HEK293T (cell line): ENCODE data around the gene CLUH.
"Not testable (repeated sequence)": the region's sequence is repeated elsewhere in the genome, so short reads cannot be mapped to it uniquely, and the experiment has no call there.

Experiments used
- CTCF ChIA-PET: fragments of 350-600 bp; formaldehyde crosslinking; extraction: SDS; loops from one replicate; lab custom pipeline; 2021; ENCODE audit warnings: antibody characterized with exemption, inconsistent platforms; lab: Yijun Ruan, JAX
- POLR2A ChIA-PET: fragments of 350-600 bp; formaldehyde crosslinking; extraction: SDS; loops from one replicate; lab custom pipeline; 2020; ENCODE audit warnings: antibody characterized with exemption, inconsistent platforms; lab: Yijun Ruan, JAX
- DNase-seq: peaks from one replicate; pipeline ENCODE4 v3.0.0; 2012; ENCODE audit warnings: mixed read lengths; ENCODE audit errors: extremely low spot score
- ARNT ChIP-seq: fragments of 450-650 bp; IDR thresholded peaks from 2 replicates; pipeline ENCODE4 v1.6.1; 2017; ENCODE audit warnings: mild to moderate bottlenecking
- BHLHE40 ChIP-seq: fragments of 450-650 bp; IDR thresholded peaks from 2 replicates; pipeline ENCODE4 v1.6.1; 2016; ENCODE audit warnings: mild to moderate bottlenecking, moderate library complexity, borderline replicate concordance
- CTBP1 ChIP-seq: fragments of 450-650 bp; IDR thresholded peaks from 2 replicates; pipeline ENCODE4 v1.6.1; 2016; ENCODE audit warnings: borderline replicate concordance
- ELF4 ChIP-seq: fragments of 450-650 bp; IDR thresholded peaks from 2 replicates; pipeline ENCODE4 v1.6.1; 2017; ENCODE audit warnings: antibody characterized with exemption
- FOXA1 ChIP-seq: fragments of 450-650 bp; IDR thresholded peaks from 2 replicates; pipeline ENCODE4 v1.6.1; 2016; ENCODE audit warnings: mild to moderate bottlenecking
- FOXK2 ChIP-seq: fragments of 450-650 bp; IDR thresholded peaks from 2 replicates; pipeline ENCODE4 v1.6.1; 2016; ENCODE audit warnings: mild to moderate bottlenecking
- FOXM1 ChIP-seq: fragments of 450-650 bp; IDR thresholded peaks from 2 replicates; pipeline ENCODE4 v1.6.1; 2017; ENCODE audit warnings: mild to moderate bottlenecking, borderline replicate concordance
- HDGF ChIP-seq: fragments of 450-650 bp; IDR thresholded peaks from 2 replicates; pipeline ENCODE4 v1.6.1; 2017; ENCODE audit warnings: antibody characterized with exemption, borderline replicate concordance
- L3MBTL2 ChIP-seq: fragments of 450-650 bp; conservative IDR thresholded peaks from 2 replicates; pipeline ENCODE4 v1.6.1; 2016; ENCODE audit warnings: mild to moderate bottlenecking
- LEF1 ChIP-seq: fragments of 450-650 bp; IDR thresholded peaks from 2 replicates; pipeline ENCODE4 v1.6.1; 2017; ENCODE audit warnings: mild to moderate bottlenecking, borderline replicate concordance
- NFRKB ChIP-seq: fragments of 450-650 bp; IDR thresholded peaks from 2 replicates; pipeline ENCODE4 v1.6.1; 2016; ENCODE audit warnings: mild to moderate bottlenecking, moderate library complexity
- PKNOX1 ChIP-seq: fragments of 450-650 bp; IDR thresholded peaks from 2 replicates; pipeline ENCODE4 v1.6.1; 2016
- SP1 ChIP-seq: fragments of 450-650 bp; IDR thresholded peaks from 2 replicates; pipeline ENCODE4 v1.6.1; 2017
- SUZ12 ChIP-seq: fragments of 450-650 bp; IDR thresholded peaks from 2 replicates; pipeline ENCODE4 v1.6.1; 2016; ENCODE audit warnings: mild to moderate bottlenecking
- TARDBP ChIP-seq: fragments of 450-650 bp; IDR thresholded peaks from 2 replicates; pipeline ENCODE4 v1.6.1; 2016
- ZNF384 ChIP-seq: fragments of 450-650 bp; IDR thresholded peaks from 2 replicates; pipeline ENCODE4 v1.6.1; 2016

The CLUH gene

GRCh38 chr17:2672026-2672425, 39.5 kb downstream of the CLUH start:
- CTCF ChIA-PET, result interaction anchor here (0.5 kb wide), 1 partner anchor 36 kb away, joined by 3 read pairs; no protein-coding TSS in a partner anchor

GRCh38 chr17:2660410-2660809, 51.2 kb downstream of the CLUH start:
- CTCF ChIA-PET, POLR2A ChIA-PET, DNase-seq: not testable (repeated sequence)

More at GRCh38 chr17:2672026-2672425, 39.5 kb downstream of the CLUH start:
- POLR2A ChIA-PET, result interaction anchor here (1.2 kb wide), 1 partner anchor 9 kb away, joined by 3 read pairs; no protein-coding TSS in a partner anchor
- DNase-seq, result no peak
- no peak for TF ChIP-seq FOXM1

GRCh38 chr17:2659337-2659736, 52.2 kb downstream of the CLUH start:
- CTCF ChIA-PET, POLR2A ChIA-PET: not testable (repeated sequence)

GRCh38 chr17:2656283-2656682, 55.3 kb downstream of the CLUH start:
- CTCF ChIA-PET, result interaction anchor here (1.0 kb wide), 1 partner anchor 19 kb away, joined by 4 read pairs; no protein-coding TSS in a partner anchor
- POLR2A ChIA-PET, result no interaction called here
- TF ChIP-seq FOXK2 (no peak), SUZ12 (no peak), BHLHE40 (no peak), TARDBP (no peak), LEF1 (no peak), NFRKB (no peak)

More at GRCh38 chr17:2659337-2659736, 52.2 kb downstream of the CLUH start:
- DNase-seq, result not testable (repeated sequence)

GRCh38 chr17:2655546-2655945, 56.0 kb downstream of the CLUH start:
- DNase-seq, result no peak
- POLR2A ChIA-PET, result no interaction called here
- TF ChIP-seq CTBP1 (no peak), L3MBTL2 (no peak), ELF4 (no peak), NFRKB (no peak), FOXK2 (no peak), ARNT (no peak), LEF1 (no peak), SP1 (no peak), SUZ12 (no peak), TARDBP (no peak), FOXM1 (no peak), PKNOX1 (no peak), BHLHE40 (no peak), ZNF384 (no peak), HDGF (no peak), FOXA1 (no peak)
- CTCF ChIA-PET, result interaction anchor here (1.0 kb wide), 1 partner anchor 20 kb away, joined by 4 read pairs; no protein-coding TSS in a partner anchor

More at GRCh38 chr17:2656283-2656682, 55.3 kb downstream of the CLUH start:
- DNase-seq, result no peak

- CTCF ChIA-PET, DNase-seq, POLR2A ChIA-PET: not testable (repeated sequence)
Measured at GRCh38 chr17:2652911-2653310, 58.7 kb downstream of the CLUH start.

- POLR2A ChIA-PET, result no interaction called here
- no peak for DNase-seq
- TF ChIP-seq FOXM1 (no peak), HDGF (no peak), ARNT (no peak), ZNF384 (no peak)
- CTCF ChIA-PET, result interaction anchor here (0.7 kb wide), 1 partner anchor 546 kb away, joined by 6 read pairs; no protein-coding TSS in a partner anchor
Measured at GRCh38 chr17:2649191-2649590, 62.4 kb downstream of the CLUH start.

- POLR2A ChIA-PET, result no interaction called here
- TF ChIP-seq PKNOX1, result no peak
- no peak for DNase-seq
- CTCF ChIA-PET, result no interaction called here
Measured at GRCh38 chr17:2647957-2648356, 63.6 kb downstream of the CLUH start.

- no peak for DNase-seq
- TF ChIP-seq BHLHE40 (no peak), PKNOX1 (no peak), FOXA1 (no peak), FOXM1 (no peak), L3MBTL2 (no peak), SP1 (no peak), ARNT (no peak), SUZ12 (no peak), NFRKB (no peak), FOXK2 (no peak), CTBP1 (no peak), ELF4 (no peak), TARDBP (no peak), HDGF (no peak), LEF1 (no peak)
- ChIA-PET CTCF (no interaction called here), POLR2A (no interaction called here)
Measured at GRCh38 chr17:2644971-2645370, 66.6 kb downstream of the CLUH start.
